Neural cell (in vitro differentiated cells): ENCODE data around the gene NBPF6.
"Not testable (repeated sequence)": the region's sequence is repeated elsewhere in the genome, so short reads cannot be mapped to it uniquely, and the experiment has no call there.

Experiments used
- CTCF ChIP-seq: fragments of 450-650 bp; IDR thresholded peaks from 2 replicates; pipeline ENCODE4 v1.5.1; 2014; ENCODE audit warnings: antibody characterized with exemption, mild to moderate bottlenecking, moderate library complexity; ENCODE audit not compliant: poor library complexity, severe bottlenecking
- EP300 ChIP-seq: fragments of 450-650 bp; conservative IDR thresholded peaks from 2 replicates; pipeline ENCODE4 v1.6.1; 2014; ENCODE audit warnings: antibody characterized with exemption, mild to moderate bottlenecking, moderate library complexity; ENCODE audit not compliant: poor library complexity, severe bottlenecking
- EZH2 ChIP-seq: fragments of 200-600, 300-800 bp; shearing (Covaris generic), sonication (generic); IDR thresholded peaks from 2 replicates; pipeline ENCODE4 v1.6.1; 2014; ENCODE audit warnings: antibody characterized with exemption, low read length, borderline replicate concordance, mild to moderate bottlenecking; ENCODE audit not compliant: insufficient read depth, poor library complexity, severe bottlenecking

GRCh38 chr1:108450043-108450442 lies at the start of gene NBPF6:
- TF ChIP-seq EP300, CTCF, EZH2: not testable (repeated sequence)
